Transverse colon (tissue), 4 donors: ENCODE measurements around the gene CDKN2B-AS1. TPM values are rescaled to one million over a fixed set of nuclear protein-coding genes. Genes with fewer than 3 reads are reported as not detected.

Experiments
- DNase-seq: peaks from one replicate; pipeline ENCODE4 v3.0.0-alpha.2; 2019
- H3K27ac ChIP-seq, 4 donors: fragments of 200-600 bp; sonication (generic); 2 replicates each; pipeline ENCODE4 v1.5.1; 2016 to 2018; ENCODE audit warnings: inconsistent platforms in 4 of 4
- H3K27me3 ChIP-seq: fragments of 200-600 bp; sonication (generic); 2 replicates; pipeline ENCODE4 v1.5.1; 2017; ENCODE audit warnings: inconsistent platforms
- H3K36me3 ChIP-seq, 4 donors: fragments of 200-600 bp; sonication (generic); 2 replicates each; pipeline ENCODE4 v1.5.1; 2017 to 2019; ENCODE audit warnings: inconsistent platforms in 4 of 4
- H3K4me1 ChIP-seq, 4 donors: fragments of 200-600 bp; sonication (generic); 2 replicates each; pipeline ENCODE4 v1.5.1; 2017 to 2020; ENCODE audit warnings: inconsistent platforms in 4 of 4
- H3K4me3 ChIP-seq, 4 donors: fragments of 200-600 bp; sonication (generic); 1 replicate in 1 of 4; 2 replicates in 3 of 4; pipeline versions ENCODE4 v1.5.1 to v1.6.1; 2017 to 2019; ENCODE audit warnings: inconsistent platforms in 4 of 4
- H3K9me3 ChIP-seq, 2 donors: fragments of 200-600 bp; sonication (generic); 2 replicates each; pipeline ENCODE4 v1.5.1; 2017 to 2019; ENCODE audit warnings: inconsistent platforms in 2 of 2
- CTCF ChIP-seq, 5 experiments: fragments of 200-600 bp in 3 of 5; fragments of 450-650 bp in 2 of 5; sonication (generic) in 3 of 5; IDR thresholded peaks; 1 replicate in 2 of 5; 2 replicates in 3 of 5; pipeline ENCODE4 v1.5.1; 2016 to 2017; ENCODE audit warnings: antibody characterized with exemption in 5 of 5, inconsistent platforms in 3 of 5, mild to moderate bottlenecking in 2 of 5, moderate library complexity in 1 of 5
- EP300 ChIP-seq: sonication (generic); formaldehyde crosslinking; IDR thresholded peaks from one replicate; pipeline ENCODE4 v1.6.1; 2017; ENCODE audit warnings: antibody characterized with exemption, low read depth
- POLR2A ChIP-seq: fragments of 450-650 bp; IDR thresholded peaks from one replicate; pipeline ENCODE4 v1.6.1; 2016; ENCODE audit warnings: antibody characterized with exemption, mild to moderate bottlenecking, moderate library complexity
- POLR2AphosphoS5 ChIP-seq, 3 donors: sonication (generic); formaldehyde crosslinking; IDR thresholded peaks; one replicate each; pipeline ENCODE4 v1.6.1; 2016; ENCODE audit warnings: antibody characterized with exemption in 3 of 3
- WGBS, 2 donors: methylation state at CpG; one replicate each; pipeline ENCODE4 v1.1.5; 2018; ENCODE audit warnings: low coverage in 1 of 2; 5-methylcytosine and 5-hydroxymethylcytosine counted together
- in situ Hi-C, 4 donors: fragments of 200-750 bp; cut with MboI; loops; one replicate each; pipeline versions ENCODE4 v1.15.0 to v1.15.1; 2017; ENCODE audit warnings: low sequenced_read_pairs in 3 of 4, low pct_ligation_motif_present in 1 of 4, low pct_unique_long_range_greater_than_20kb in 1 of 4
- intact Hi-C: fragments of 100-400 bp; cut with DNase I; formaldehyde crosslinking; loops from one replicate; pipeline ENCODE4 v1.15.1; 2023; ENCODE audit warnings: low total_unique reads
- total RNA-seq, 4 donors: library from RNA; depleted of rRNA; stranded (reverse); fragments of >200 nt; gene quantifications; one replicate each; pipeline ENCODE4 v1.1.0, GENCODE V29; 2016

CDKN2B-AS1 gene
- total RNA-seq, 4 donors from 2014 or later: 1.00 to 152 (median 46.0) TPM

GRCh38 chr9:22065431-22066200 is 71.0 kb downstream of the CDKN2B-AS1 start:
- no peak overlapping the region for H3K27ac ChIP-seq
- no peaks in the 10 kb centered on the region for H3K9me3 ChIP-seq
- WGBS, 2 donors: 65 to 75% methylated on average over 4 of the region's 4 CpGs
- no peak for DNase-seq
- no peaks in the 10 kb centered on the region for H3K4me1 ChIP-seq
- no peak for TF ChIP-seq EP300
- no peak for TF ChIP-seq CTCF (IDR thresholded peaks at IDR 0.05)
- no peak for TF ChIP-seq POLR2AphosphoS5 (IDR thresholded peaks at IDR 0.05)
- no peak for TF ChIP-seq POLR2A
- no peaks in the 10 kb centered on the region for H3K27me3 ChIP-seq
- no peak overlapping the region for H3K4me3 ChIP-seq
- in situ Hi-C loops: no loop called here
- intact Hi-C loops: no loop called here
- H3K36me3 ChIP-seq: no peaks in the 10 kb centered on the region

DNA sequence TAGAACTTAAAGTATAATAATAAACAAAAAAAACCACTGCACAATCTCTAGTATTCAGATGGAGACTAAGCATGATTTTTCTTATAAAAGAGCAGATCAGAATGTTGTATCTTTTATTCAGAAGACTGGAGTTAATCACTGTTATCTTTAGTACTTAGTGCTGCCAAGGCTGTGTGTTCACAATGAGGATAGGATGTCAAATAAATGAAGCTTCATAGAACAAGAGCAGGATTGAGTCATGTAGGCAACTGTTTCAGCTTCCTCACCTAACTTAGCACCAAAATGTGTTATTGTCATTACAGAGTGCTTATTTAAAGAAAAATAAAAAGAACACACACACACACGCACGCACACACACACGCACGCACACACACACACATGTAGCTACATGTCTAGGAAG is 72.6 kb downstream of the CDKN2B-AS1 start:
- WGBS, 2 donors: 46 to 94% methylated on average over 4 of the region's 4 CpGs
- no peak overlapping the region for H3K27ac ChIP-seq

GRCh38 chr9:22068369-22068768 is 73.8 kb downstream of the CDKN2B-AS1 start:
- intact Hi-C loops (no loop called here), in situ Hi-C loops (no loop called here)
- H3K4me1 ChIP-seq: no peaks in the 10 kb centered on the region
- no peak overlapping the region for H3K27ac ChIP-seq
- H3K9me3 ChIP-seq: no peaks in the 10 kb centered on the region
- H3K4me3 ChIP-seq: no peak overlapping the region
- no peaks in the 10 kb centered on the region for H3K27me3 ChIP-seq
- 76 to 89% methylated on average over 8 of the region's 8 CpGs for WGBS, 2 donors
- TF ChIP-seq POLR2AphosphoS5 (IDR thresholded peaks at IDR 0.05) (no peak), POLR2A (no peak), CTCF (IDR thresholded peaks at IDR 0.05) (no peak), EP300 (no peak)
- DNase-seq: no peak
- H3K36me3 ChIP-seq: no peaks in the 10 kb centered on the region

More for the DNA sequence above, 72.6 kb downstream of the CDKN2B-AS1 start:
- H3K36me3 ChIP-seq: no peaks in the 10 kb centered on the region
- in situ Hi-C loops (no loop called here), intact Hi-C loops (no loop called here)
- DNase-seq: no peak
- H3K4me1 ChIP-seq: no peaks in the 10 kb centered on the region
- H3K27me3 ChIP-seq: no peaks in the 10 kb centered on the region
- no peak overlapping the region for H3K4me3 ChIP-seq
- no peak for TF ChIP-seq POLR2A
- TF ChIP-seq POLR2AphosphoS5 (IDR thresholded peaks at IDR 0.05): no peak
- TF ChIP-seq CTCF (IDR thresholded peaks at IDR 0.05): no peak
- no peak for TF ChIP-seq EP300
- H3K9me3 ChIP-seq: no peaks in the 10 kb centered on the region

DNA sequence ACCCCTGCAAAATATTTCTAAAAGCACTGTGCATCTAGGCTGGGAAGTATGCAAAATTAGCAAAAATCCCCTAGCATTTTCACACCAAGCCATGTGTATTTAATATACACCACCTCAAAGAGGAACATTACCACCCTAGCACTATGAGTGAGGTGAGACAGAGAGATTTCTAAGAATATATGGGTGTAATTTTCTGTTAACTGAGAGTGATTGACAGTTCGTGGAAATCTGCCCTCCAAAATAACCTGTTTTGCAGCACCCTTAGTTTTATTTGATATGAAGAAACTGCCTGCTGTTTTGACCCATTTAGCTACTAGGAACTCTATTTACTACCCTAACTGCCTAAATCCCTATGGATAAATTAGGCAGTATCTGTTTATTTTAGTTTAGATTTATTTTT is 78.8 kb downstream of the CDKN2B-AS1 start:
- intact Hi-C loops: no loop called here
- 55 to 71% methylated on average over 1 of the region's 1 CpG for WGBS, 2 donors
- in situ Hi-C loops: no loop called here
- H3K4me3 ChIP-seq: no peak overlapping the region
- no peaks in the 10 kb centered on the region for H3K27me3 ChIP-seq
- no peak for TF ChIP-seq EP300
- TF ChIP-seq CTCF (IDR thresholded peaks at IDR 0.05): no peak
- no peak for TF ChIP-seq POLR2AphosphoS5 (IDR thresholded peaks at IDR 0.05)
- TF ChIP-seq POLR2A: no peak
- no peaks in the 10 kb centered on the region for H3K4me1 ChIP-seq
- H3K9me3 ChIP-seq: no peaks in the 10 kb centered on the region
- no peak overlapping the region for H3K27ac ChIP-seq
- no peak for DNase-seq
- H3K36me3 ChIP-seq: no peaks in the 10 kb centered on the region
